Activated naive CD4-positive, alpha-beta T cell treated with anti-CD3 and anti-CD28 coated beads, Interleukin-2, amount 10 ng/mL, durations not matched to agents 7 days and 5 days (primary cell): ENCODE results near the gene EZH1.

Experiments used
- CTCF ChIA-PET: fragments of 350-600 bp; sonication (Branson Sonifier 250); formaldehyde crosslinking; loops from one replicate; lab custom pipeline; 2021; ENCODE audit warnings: antibody characterized with exemption; lab: Charles Lee
- DNase-seq: peaks from one replicate; pipeline ENCODE4 v3.0.0-alpha.2; 2020
- H3K27ac Mint-ChIP-seq: one replicate; pipeline ENCODE4 v1.8.0; 2021; ENCODE audit warnings: mild to moderate bottlenecking, moderate library complexity, mixed read lengths
- H3K27me3 Mint-ChIP-seq: one replicate; pipeline ENCODE4 v1.8.0; 2021; ENCODE audit warnings: mild to moderate bottlenecking, mixed read lengths
- H3K36me3 Mint-ChIP-seq: one replicate; pipeline ENCODE4 v1.8.0; 2021; ENCODE audit warnings: mixed read lengths
- H3K4me1 Mint-ChIP-seq: one replicate; pipeline ENCODE4 v1.8.0; 2021; ENCODE audit warnings: mixed read lengths
- H3K4me3 Mint-ChIP-seq: one replicate; pipeline ENCODE4 v1.8.0; 2021; ENCODE audit warnings: mild to moderate bottlenecking, moderate library complexity, mixed read lengths
- H3K9me3 Mint-ChIP-seq: one replicate; pipeline ENCODE4 v1.8.0; 2021; ENCODE audit warnings: mixed read lengths

EZH1 gene

GRCh38 chr17:42655528-42655927 lies 89.3 kb downstream of the EZH1 start:
- H3K4me3 Mint-ChIP-seq = no peak overlapping the region
- CTCF ChIA-PET = no interaction called here
- no peak overlapping the region for H3K27ac Mint-ChIP-seq
- peaks cover 16% of the 10 kb centered on the region for H3K4me1 Mint-ChIP-seq
- no peak for DNase-seq
- peaks cover 48% of the 10 kb centered on the region for H3K27me3 Mint-ChIP-seq
- H3K9me3 Mint-ChIP-seq = no peaks in the 10 kb centered on the region
- H3K36me3 Mint-ChIP-seq = no peaks in the 10 kb centered on the region

DNA sequence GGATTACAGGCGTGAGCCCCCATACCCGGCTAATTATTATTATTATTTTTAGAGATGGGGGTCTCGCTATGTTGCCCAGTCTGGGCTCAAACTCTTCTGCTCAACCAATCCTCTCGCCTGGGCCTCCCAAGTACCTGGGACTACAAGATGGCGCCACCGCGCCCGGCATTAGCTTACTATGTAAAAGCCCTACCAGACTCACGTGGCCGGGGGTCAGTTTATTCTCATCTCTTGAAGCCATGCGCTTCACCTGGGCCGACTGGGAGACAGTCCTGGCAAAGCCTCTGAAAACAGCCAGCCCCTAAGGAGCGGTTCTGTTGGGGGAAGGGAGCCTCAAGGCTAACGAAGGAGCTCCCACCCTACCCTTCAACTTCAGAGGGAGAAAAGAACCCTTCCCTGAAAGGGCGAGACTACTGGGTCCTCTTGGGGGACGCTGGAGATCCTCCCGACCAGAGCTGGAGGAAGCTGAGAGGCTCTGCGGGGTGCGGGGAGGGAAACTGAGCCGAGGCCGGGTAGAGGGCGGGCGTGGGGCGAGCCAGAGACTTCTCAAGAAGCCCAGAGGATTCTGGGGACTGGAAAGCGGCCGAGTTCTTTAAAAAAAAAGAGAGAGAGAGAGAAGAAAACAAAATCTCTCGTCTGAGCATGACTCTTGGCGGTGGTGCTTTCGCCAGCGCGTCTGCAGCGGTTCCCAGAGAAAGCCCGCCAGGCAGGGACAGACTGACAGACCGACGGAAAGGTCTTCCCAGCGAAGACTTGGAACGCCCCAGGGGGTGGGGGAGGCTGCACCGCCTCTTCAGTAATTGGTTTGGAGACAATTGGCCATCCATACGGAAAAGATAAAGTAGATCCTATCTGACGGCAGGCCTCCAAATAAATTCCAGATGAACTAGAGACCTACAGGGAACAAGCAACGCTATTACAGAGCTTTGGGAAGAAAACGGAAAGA lies 91.4 kb downstream of the EZH1 start:
- Mint-ChIP-seq H3K36me3 (no peaks in the 10 kb centered on the region), H3K27ac (no peak overlapping the region), H3K4me1 (peaks cover 6% of the 10 kb centered on the region), H3K9me3 (no peaks in the 10 kb centered on the region), H3K27me3 (peaks cover 44% of the 10 kb centered on the region), H3K4me3 (no peak overlapping the region)
- CTCF ChIA-PET = no interaction called here
- no peak for DNase-seq

- no peak for DNase-seq
- Mint-ChIP-seq H3K4me3 (no peak overlapping the region), H3K27ac (no peak overlapping the region), H3K27me3 (peaks cover 56% of the 10 kb centered on the region), H3K9me3 (no peaks in the 10 kb centered on the region), H3K36me3 (no peaks in the 10 kb centered on the region), H3K4me1 (peaks cover 2% of the 10 kb centered on the region)
- CTCF ChIA-PET = interaction anchor here (0.6 kb wide), 1 partner anchor 225 kb away, joined by 5 read pairs; no protein-coding TSS in a partner anchor
These were observed 93.4 kb downstream of the EZH1 start for GRCh38 chr17:42651392-42651791.
